DND-41 (cell line): Measurements from ENCODE around the gene KLK2.

Experiments used
- ATAC-seq: fragments of 200-7000 bp; cut with Tn5 transposase; 3 replicates; pipeline ENCODE4 v1.9.1; 2021; ENCODE audit warnings: low read depth; ENCODE audit not compliant: insufficient read depth
- DNase-seq: peaks from one replicate; pipeline ENCODE4 v3.0.0-alpha.2; 2020
- H2AFZ ChIP-seq: 2 replicates; pipeline ENCODE4 v1.6.0; 2012; ENCODE audit warnings: low read depth, low read length
- H3K27ac ChIP-seq: 2 replicates; pipeline ENCODE4 v1.5.1; 2012; ENCODE audit warnings: low read length, inconsistent platforms
- H3K27me3 ChIP-seq: fragments of 200-600 bp; sonication (generic); 2 replicates; pipeline ENCODE4 v1.6.0; 2012; ENCODE audit warnings: low read length, mild to moderate bottlenecking, inconsistent platforms; ENCODE audit not compliant: insufficient read depth, poor library complexity
- H3K36me3 ChIP-seq: 2 replicates; pipeline ENCODE4 v1.5.1; 2012; ENCODE audit warnings: low read length, inconsistent platforms; ENCODE audit not compliant: insufficient read depth
- H3K4me1 ChIP-seq: 2 replicates; pipeline ENCODE4 v1.5.1; 2012; ENCODE audit warnings: mild to moderate bottlenecking, low read length; ENCODE audit not compliant: insufficient read depth
- H3K4me2 ChIP-seq: 2 replicates; pipeline ENCODE4 v1.6.0; 2012; ENCODE audit warnings: mild to moderate bottlenecking, moderate library complexity, low read length, inconsistent platforms; ENCODE audit not compliant: insufficient read depth
- H3K4me3 ChIP-seq, 2 experiments: fragments of 200-600 bp in 1 of 2; shearing (Covaris generic) in 1 of 2; 2 replicates each; pipeline ENCODE4 v1.5.1; 2012 to 2016; ENCODE audit warnings: inconsistent platforms in 2 of 2, low read length in 2 of 2, mild to moderate bottlenecking in 2 of 2, low read depth in 1 of 2, moderate library complexity in 1 of 2
- H3K79me2 ChIP-seq: 2 replicates; pipeline ENCODE4 v1.6.0; 2012; ENCODE audit warnings: low read length, inconsistent platforms; ENCODE audit not compliant: insufficient read depth
- H3K9ac ChIP-seq: 2 replicates; pipeline ENCODE4 v1.6.0; 2012; ENCODE audit warnings: low read depth, mild to moderate bottlenecking, inconsistent platforms, low read length, moderate library complexity
- H3K9me3 ChIP-seq: 2 replicates; pipeline ENCODE4 v1.5.1; 2012; ENCODE audit warnings: low read length, moderate library complexity, mild to moderate bottlenecking, inconsistent platforms; ENCODE audit not compliant: insufficient read depth, severe bottlenecking
- H4K20me1 ChIP-seq: 2 replicates; pipeline ENCODE4 v1.6.0; 2012; ENCODE audit warnings: low read length; ENCODE audit not compliant: insufficient read depth
- CTCF ChIP-seq: IDR thresholded peaks from 2 replicates; pipeline ENCODE4 v1.5.1; 2012; ENCODE audit warnings: borderline replicate concordance, low read length, moderate library complexity, mild to moderate bottlenecking; ENCODE audit not compliant: poor library complexity, severe bottlenecking; ENCODE audit errors: extremely low read depth
- EZH2 ChIP-seq: IDR thresholded peaks from 3 replicates; pipeline ENCODE4 v1.6.1; 2012; ENCODE audit warnings: borderline replicate concordance, low read depth, mild to moderate bottlenecking, moderate library complexity, low read length, inconsistent platforms; ENCODE audit not compliant: severe bottlenecking

Gene KLK2

GRCh38 chr19:50922317-50922853 lies 49.1 kb downstream of the KLK2 start:
- 0 out of 2 replicates have a peak, but pooled peaks cover 3% of the 10 kb centered on the region for H4K20me1 ChIP-seq

GRCh38 chr19:50924586-50924985 lies 51.3 kb downstream of the KLK2 start:
- TF ChIP-seq CTCF, result no peak
- TF ChIP-seq EZH2, result no peak
- ATAC-seq, result no peak

More at GRCh38 chr19:50922317-50922853, 49.1 kb downstream of the KLK2 start:
- Histone ChIP-seq H3K27ac (no peak overlapping the region), H3K9me3 (no peaks in the 10 kb centered on the region), H3K9ac (no peak overlapping the region), H3K36me3 (no peaks in the 10 kb centered on the region), H3K4me1 (no peaks in the 10 kb centered on the region), H2AFZ (no peak overlapping the region), H3K79me2 (no peaks in the 10 kb centered on the region), H3K4me3 (no peak overlapping the region), H3K4me2 (no peak overlapping the region), H3K27me3 (peaks cover 4% of the 10 kb centered on the region)
- ATAC-seq (peak; percentile 100), DNase-seq (peak; percentile 73)
- TF ChIP-seq EZH2, result no peak
- peak; percentile 91 for TF ChIP-seq CTCF

GRCh38 chr19:50925734-50926133 lies 52.5 kb downstream of the KLK2 start:
- ATAC-seq (no peak), DNase-seq (no peak)
- no peak overlapping the region for H3K27ac ChIP-seq
- H3K27me3 ChIP-seq, result peaks cover 4% of the 10 kb centered on the region
- no peaks in the 10 kb centered on the region for H3K36me3 ChIP-seq
- H3K79me2 ChIP-seq, result no peaks in the 10 kb centered on the region
- no peak overlapping the region for H2AFZ ChIP-seq
- H3K9ac ChIP-seq, result no peak overlapping the region
- no peak overlapping the region for H3K4me3 ChIP-seq
- no peak overlapping the region for H3K4me2 ChIP-seq
- TF ChIP-seq EZH2 (no peak), CTCF (no peak)
- H3K4me1 ChIP-seq, result no peaks in the 10 kb centered on the region
- 0 out of 2 replicates have a peak, but pooled peaks cover 3% of the 10 kb centered on the region for H4K20me1 ChIP-seq
- H3K9me3 ChIP-seq, result no peaks in the 10 kb centered on the region

More at GRCh38 chr19:50924586-50924985, 51.3 kb downstream of the KLK2 start:
- no peak overlapping the region for H3K4me3 ChIP-seq
- DNase-seq, result no peak
- peaks cover 4% of the 10 kb centered on the region for H3K27me3 ChIP-seq
- no peaks in the 10 kb centered on the region for H3K9me3 ChIP-seq
- H3K36me3 ChIP-seq, result no peaks in the 10 kb centered on the region
- H3K27ac ChIP-seq, result no peak overlapping the region
- H3K4me2 ChIP-seq, result no peak overlapping the region
- H2AFZ ChIP-seq, result no peak overlapping the region
- no peak overlapping the region for H3K9ac ChIP-seq
- H3K4me1 ChIP-seq, result no peaks in the 10 kb centered on the region
- 0 out of 2 replicates have a peak, but pooled peaks cover 3% of the 10 kb centered on the region for H4K20me1 ChIP-seq
- H3K79me2 ChIP-seq, result no peaks in the 10 kb centered on the region

GRCh38 chr19:50926144-50926543 lies 52.9 kb downstream of the KLK2 start:
- no peak overlapping the region for H3K4me2 ChIP-seq
- no peak for DNase-seq
- no peaks in the 10 kb centered on the region for H3K9me3 ChIP-seq
- H3K79me2 ChIP-seq, result no peaks in the 10 kb centered on the region
- ATAC-seq, result no peak
- 0 out of 2 replicates have a peak, but pooled peaks cover 3% of the 10 kb centered on the region for H4K20me1 ChIP-seq
- H2AFZ ChIP-seq, result no peak overlapping the region
- H3K4me1 ChIP-seq, result no peaks in the 10 kb centered on the region
- H3K9ac ChIP-seq, result no peak overlapping the region
- H3K27ac ChIP-seq, result no peak overlapping the region
- no peaks in the 10 kb centered on the region for H3K36me3 ChIP-seq
- TF ChIP-seq CTCF (no peak), EZH2 (no peak)
- H3K4me3 ChIP-seq, result no peak overlapping the region
- peaks cover 4% of the 10 kb centered on the region for H3K27me3 ChIP-seq
